Amygdala (tissue), 56 donors: ENCODE results near the gene NAAA.

Source experiments
- DNase-seq, 56 donors: peaks; one replicate each; lab custom pipeline; 2025; lab: John Stamatoyannopoulos, UW

Gene NAAA

DNA sequence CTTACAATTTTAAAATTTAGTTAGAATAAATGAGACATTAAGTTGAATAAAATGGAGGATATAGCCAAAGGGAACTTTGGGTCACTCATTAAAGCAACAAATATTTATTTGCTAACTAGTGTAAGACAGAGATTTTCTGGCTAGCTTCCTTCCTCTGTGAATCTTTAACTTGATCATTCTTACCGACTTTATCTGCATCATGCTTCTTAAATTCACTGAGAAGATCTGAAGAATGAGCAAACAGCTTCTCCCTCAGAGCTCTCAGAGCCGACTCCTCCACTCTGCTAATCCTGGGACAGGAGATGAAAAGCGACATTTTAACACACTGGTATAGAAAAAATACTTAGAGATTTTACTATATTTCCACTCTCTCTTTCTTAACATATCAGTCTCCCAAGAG, 73.7 kb downstream of the NAAA start:
- DNase-seq: no peak
